Measurements from ENCODE around the gene PUS3.

DNA sequence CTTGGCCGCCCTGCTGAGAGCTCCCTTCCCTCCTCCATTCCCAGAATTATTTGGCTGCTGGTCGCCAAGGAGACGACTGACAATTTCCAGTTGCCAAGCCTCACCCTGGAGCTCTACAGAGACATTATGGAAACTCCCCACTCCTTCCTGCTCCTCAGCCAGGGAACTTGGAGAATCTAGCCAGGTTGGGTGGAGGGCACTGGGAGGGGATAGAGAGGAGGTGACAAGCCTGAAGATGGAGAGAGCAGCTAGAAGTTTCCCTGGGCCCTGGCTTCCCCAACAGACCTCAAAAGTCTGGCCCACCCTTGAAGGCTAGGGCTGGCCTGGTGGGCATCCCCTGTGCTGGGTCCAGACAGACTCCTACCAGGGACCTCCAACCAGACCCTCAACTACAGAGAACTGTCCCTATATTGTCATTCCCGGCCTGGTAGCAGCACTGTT lies 36.1 kb upstream of the PUS3 start:
- TF ChIP-seq POLR2A (IDR thresholded peaks at IDR 0.05; ENCODE audit: low read length), result no peak
- TF ChIP-seq GATA1 (IDR thresholded peaks at IDR 0.05; ENCODE audit: low read depth, low read length), result no peak
